Measurements from ENCODE around the gene LIPE. TPM values are rescaled to one million over a fixed set of nuclear protein-coding genes. Genes with fewer than 3 reads are reported as not detected.

LIPE gene
- total RNA-seq, 1 donor from 2014 or later, result 3.9 TPM

- Histone ChIP-seq H3K9me3 (no peaks in the 10 kb centered on the region), H3K27ac (no peak overlapping the region), H3K27me3 (peaks cover under 1% of the 10 kb centered on the region), H3K4me1 (no peaks in the 10 kb centered on the region), H3K4me3 (no peak overlapping the region), H3K36me3 (no peaks in the 10 kb centered on the region)
- ATAC-seq (peak; percentile 12), DNase-seq (no peak)
- no peak for TF ChIP-seq CTCF (IDR thresholded peaks at IDR 0.05)
- intact Hi-C loops (cut with DNase I), result no loop called here
Measured at GRCh38 chr19:42374826-42375376, 52.3 kb downstream of the LIPE start.

- H3K9me3 ChIP-seq, result no peaks in the 10 kb centered on the region
- no peaks in the 10 kb centered on the region for H3K27me3 ChIP-seq
- intact Hi-C loops (cut with DNase I), result no loop called here
- ATAC-seq, result no peak
- H3K4me3 ChIP-seq, result no peak overlapping the region
- no peaks in the 10 kb centered on the region for H3K4me1 ChIP-seq
- H3K36me3 ChIP-seq, result no peaks in the 10 kb centered on the region
- DNase-seq, result no peak
- H3K27ac ChIP-seq, result no peak overlapping the region
- no peak for TF ChIP-seq CTCF (IDR thresholded peaks at IDR 0.05)
Measured at GRCh38 chr19:42370626-42371175, 56.5 kb downstream of the LIPE start.

DNA sequence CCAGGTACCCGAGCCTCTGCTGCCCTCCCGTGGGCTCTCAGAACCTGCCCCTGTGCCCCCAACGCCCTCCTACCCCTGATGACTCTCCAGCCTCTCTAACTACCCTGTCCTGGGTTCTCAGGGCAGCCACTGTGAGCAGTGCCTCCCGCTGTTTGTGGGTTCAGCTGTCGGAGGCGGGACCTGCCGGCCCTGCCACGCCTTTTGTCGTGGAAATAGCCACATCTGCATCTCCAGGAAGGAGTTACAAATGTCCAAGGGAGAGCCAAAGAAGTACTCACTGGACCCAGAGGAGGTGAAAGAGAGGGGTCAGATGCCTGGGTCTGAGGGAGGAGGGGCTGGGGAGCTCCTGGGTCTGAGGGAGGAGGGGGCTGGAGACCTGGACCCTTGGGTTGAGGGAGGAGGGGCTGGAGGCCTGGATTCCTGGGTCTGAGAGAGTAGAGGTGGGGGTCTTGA is 57.1 kb downstream of the LIPE start:
- intact Hi-C loops (cut with DNase I), result no loop called here
- Histone ChIP-seq H3K9me3 (no peaks in the 10 kb centered on the region), H3K27ac (no peak overlapping the region), H3K27me3 (no peaks in the 10 kb centered on the region), H3K36me3 (no peaks in the 10 kb centered on the region), H3K4me1 (no peaks in the 10 kb centered on the region), H3K4me3 (no peak overlapping the region)
- DNase-seq (no peak), ATAC-seq (no peak)
- no peak for TF ChIP-seq CTCF (IDR thresholded peaks at IDR 0.05)

DNA sequence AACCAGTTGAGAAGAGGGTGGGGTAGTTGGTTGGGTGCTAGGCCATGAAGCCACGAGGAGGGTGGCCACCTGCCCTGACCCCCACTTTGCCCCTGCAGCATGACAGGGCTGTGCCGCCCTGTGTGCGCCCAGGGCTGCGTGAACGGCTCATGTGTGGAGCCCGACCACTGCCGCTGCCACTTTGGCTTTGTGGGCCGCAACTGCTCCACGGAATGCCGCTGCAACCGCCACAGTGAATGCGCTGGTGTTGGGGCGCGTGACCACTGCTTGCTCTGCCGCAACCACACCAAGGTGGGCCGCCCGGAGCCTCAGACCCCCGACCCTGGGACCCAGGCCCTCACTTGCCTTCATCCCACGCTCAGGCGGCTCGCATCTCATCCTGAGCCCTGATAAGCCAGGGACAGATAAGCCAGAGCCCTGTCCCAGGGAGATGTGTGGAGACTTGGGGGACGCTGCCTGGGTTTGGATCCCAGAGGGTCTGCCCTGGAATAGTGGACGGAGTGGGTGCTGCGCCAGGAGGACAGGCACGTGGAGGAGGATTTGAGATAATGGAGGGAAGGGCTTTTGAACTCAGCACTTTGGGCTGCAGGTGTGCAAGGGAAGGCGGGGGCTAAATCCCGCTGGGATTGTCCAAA is 57.6 kb downstream of the LIPE start:
- H3K36me3 ChIP-seq, result no peaks in the 10 kb centered on the region
- DNase-seq, result no peak
- H3K4me3 ChIP-seq, result no peak overlapping the region

GRCh38 chr19:42368765-42369164 is 58.4 kb downstream of the LIPE start:
- DNase-seq (no peak), ATAC-seq (no peak)
- Histone ChIP-seq H3K9me3 (no peaks in the 10 kb centered on the region), H3K27me3 (no peaks in the 10 kb centered on the region), H3K36me3 (peaks cover 2% of the 10 kb centered on the region), H3K4me3 (no peak overlapping the region), H3K27ac (no peak overlapping the region), H3K4me1 (no peaks in the 10 kb centered on the region)
- intact Hi-C loops (cut with DNase I), result no loop called here
- TF ChIP-seq CTCF (IDR thresholded peaks at IDR 0.05), result no peak

More for the DNA sequence above, 57.6 kb downstream of the LIPE start:
- intact Hi-C loops (cut with DNase I), result no loop called here
- no peak for ATAC-seq
- TF ChIP-seq CTCF (IDR thresholded peaks at IDR 0.05), result no peak
- H3K27ac ChIP-seq, result no peak overlapping the region
- no peaks in the 10 kb centered on the region for H3K4me1 ChIP-seq
- no peaks in the 10 kb centered on the region for H3K27me3 ChIP-seq
- H3K9me3 ChIP-seq, result no peaks in the 10 kb centered on the region

Measured in upper lobe of right lung (tissue), 1 donor.